EL (cell line): ENCODE data around the gene SNCA.
A peak's percentile ranks its signal among the peaks of the same experiment; 100 is the strongest.

Source experiments
- DNase-seq: peaks from one replicate; pipeline ENCODE4 v3.0.0-alpha.2; 2016

The SNCA gene

GRCh38 chr4:89752932-89753598, 83.9 kb downstream of the SNCA start:
- DNase-seq = peak; percentile 76

- DNase-seq = no peak
Measured at GRCh38 chr4:89751416-89751815, 85.5 kb downstream of the SNCA start.

- no peak for DNase-seq
Measured at GRCh38 chr4:89746377-89746776, 90.6 kb downstream of the SNCA start.

- DNase-seq = no peak
Measured at GRCh38 chr4:89745708-89746107, 91.3 kb downstream of the SNCA start.

- DNase-seq = no peak
Measured at GRCh38 chr4:89744914-89745313, 92.0 kb downstream of the SNCA start.

GRCh38 chr4:89741768-89742167, 95.2 kb downstream of the SNCA start:
- DNase-seq = no peak

GRCh38 chr4:89739311-89739988, 97.5 kb downstream of the SNCA start:
- DNase-seq = no peak

GRCh38 chr4:89737888-89738287, 99.1 kb downstream of the SNCA start:
- DNase-seq = peak; percentile 69

- no peak for DNase-seq
Measured at GRCh38 chr4:89733946-89734345, 103.0 kb downstream of the SNCA start.

- DNase-seq = no peak
Measured at GRCh38 chr4:89727238-89727637, 109.7 kb downstream of the SNCA start.

- peak; percentile 10 for DNase-seq
Measured at GRCh38 chr4:89725268-89725667, 111.7 kb downstream of the SNCA start.

- DNase-seq = peak; percentile 77
Measured at GRCh38 chr4:89724716-89725115, 112.2 kb downstream of the SNCA start.

- no peak for DNase-seq
Measured at GRCh38 chr4:89723096-89723495, 113.9 kb downstream of the SNCA start.

- DNase-seq = no peak
Measured at GRCh38 chr4:89722517-89722916, 114.4 kb downstream of the SNCA start.

- no peak for DNase-seq
Measured at GRCh38 chr4:89720981-89721380, 116.0 kb downstream of the SNCA start.

- DNase-seq = no peak
Measured at GRCh38 chr4:89719536-89720090, 117.3 kb downstream of the SNCA start.

GRCh38 chr4:89716893-89717292, 120.1 kb downstream of the SNCA start:
- DNase-seq = no peak

- no peak for DNase-seq
Measured at GRCh38 chr4:89715631-89716030, 121.3 kb downstream of the SNCA start.

GRCh38 chr4:89712827-89713226, 124.1 kb downstream of the SNCA start:
- no peak for DNase-seq

- peak; percentile 9 for DNase-seq
Measured at GRCh38 chr4:89712141-89712540, 124.8 kb downstream of the SNCA start.

GRCh38 chr4:89708903-89709421, 128.0 kb downstream of the SNCA start:
- DNase-seq = no peak

GRCh38 chr4:89707467-89707866, 129.5 kb downstream of the SNCA start:
- no peak for DNase-seq

- no peak for DNase-seq
Measured at GRCh38 chr4:89704651-89705395, 132.1 kb downstream of the SNCA start.
